ENCODE data around the gene UPF3A.
"Not testable (repeated sequence)": the region's sequence is repeated elsewhere in the genome, so short reads cannot be mapped to it uniquely, and the experiment has no call there.

The UPF3A gene

GRCh38 chr13:114341003-114341777 lies 59.8 kb downstream of the UPF3A start:
- DNase-seq, result no peak

- not testable (repeated sequence) for DNase-seq
These were observed 65.9 kb downstream of the UPF3A start for GRCh38 chr13:114347256-114347655.

- DNase-seq, result peak; percentile 16
These were observed 71.4 kb downstream of the UPF3A start for GRCh38 chr13:114352763-114353162.

- DNase-seq, result not testable (repeated sequence)
These were observed 72.0 kb downstream of the UPF3A start for GRCh38 chr13:114353382-114353781.

Data from CD4-positive, alpha-beta T cell treated with Interferon gamma for 1 hour (primary cell).